HG03378 (cell line): ENCODE results near the gene SCLY.

Experiments used
- ATAC-seq: cut with Tn5 transposase; IDR thresholded peaks from one replicate; pipeline ENCODE4 v1.9.1; 2021; ENCODE audit warnings: mild to moderate bottlenecking, moderate library complexity; ENCODE audit not compliant: unreplicated experiment

The SCLY gene

DNA sequence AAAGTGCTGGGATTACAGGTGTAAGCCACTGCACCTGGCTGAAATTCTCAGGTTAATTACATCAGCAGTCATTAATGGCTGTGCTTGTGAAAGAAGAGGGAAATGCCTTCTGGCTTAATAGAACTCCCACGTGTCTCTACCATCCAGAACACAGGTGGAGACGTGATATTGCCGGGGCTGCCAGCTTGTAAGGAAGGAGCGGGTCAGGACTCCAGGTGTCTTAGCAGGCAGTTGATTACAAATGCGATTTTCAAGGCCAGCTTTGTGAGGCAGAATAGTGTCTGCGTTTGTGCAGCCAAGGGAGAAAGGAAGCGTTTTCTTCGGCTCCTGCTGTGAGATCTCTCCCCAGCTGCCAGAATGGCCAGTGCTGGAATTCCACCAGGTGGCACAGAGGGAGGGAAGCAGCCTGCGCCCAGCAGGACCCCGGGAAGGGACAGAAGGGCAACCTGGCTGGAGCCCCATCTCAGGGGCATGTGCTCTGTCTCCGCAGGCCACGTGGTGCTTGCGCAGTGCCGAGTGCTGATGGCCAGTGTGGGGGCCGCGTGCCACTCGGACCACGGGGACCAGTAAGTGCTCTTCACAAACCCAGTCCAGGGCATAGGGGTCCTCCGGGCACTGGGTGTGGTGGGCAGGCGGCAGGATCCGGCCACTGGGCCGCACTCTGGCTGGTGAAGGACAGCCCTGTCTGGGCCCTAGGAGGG, 35.7 kb downstream of the SCLY start:
- no peak for ATAC-seq

GRCh38 chr2:238097201-238097987, 36.6 kb downstream of the SCLY start:
- no peak for ATAC-seq

- no peak for ATAC-seq
Observed at GRCh38 chr2:238097988-238098871, 37.4 kb downstream of the SCLY start.

DNA sequence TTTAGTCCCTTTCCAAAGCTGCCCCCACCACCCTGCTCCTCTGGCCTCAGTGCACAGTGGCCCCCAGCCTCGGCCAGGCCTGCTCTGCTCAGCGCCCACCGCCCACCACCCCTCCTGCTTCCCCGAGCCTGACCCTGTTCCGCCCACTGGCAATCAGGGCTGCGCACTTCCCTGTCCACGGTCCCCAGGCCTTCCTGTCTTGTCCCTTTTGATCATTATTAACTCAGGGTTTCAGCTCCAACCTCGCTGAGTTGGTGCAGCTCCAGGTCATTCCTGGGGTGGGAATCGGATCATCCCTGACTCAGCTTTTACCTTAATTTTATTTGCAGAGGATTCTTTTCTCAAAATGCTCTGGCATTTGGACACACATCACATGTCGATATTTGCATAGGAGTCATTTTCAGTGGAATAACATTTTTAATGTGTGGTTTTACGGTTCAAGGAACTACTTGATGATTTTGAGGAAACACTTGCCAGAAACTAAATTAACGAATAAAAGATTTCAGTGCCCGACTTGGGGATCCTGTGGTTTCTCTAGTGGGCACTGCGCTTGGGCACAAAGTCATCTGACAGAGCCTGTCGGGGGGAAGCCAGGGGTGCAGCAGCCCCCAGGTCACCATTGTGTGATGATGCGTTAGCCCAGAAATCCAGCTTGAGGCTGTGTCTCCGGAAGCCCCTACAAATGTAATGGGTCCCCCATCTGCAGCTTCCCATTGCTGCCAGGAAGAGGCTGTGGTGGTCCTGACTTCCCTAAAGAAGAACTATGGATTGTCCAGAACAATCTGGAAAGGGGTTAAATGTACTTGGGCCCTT, 38.3 kb downstream of the SCLY start:
- ATAC-seq: no peak

DNA sequence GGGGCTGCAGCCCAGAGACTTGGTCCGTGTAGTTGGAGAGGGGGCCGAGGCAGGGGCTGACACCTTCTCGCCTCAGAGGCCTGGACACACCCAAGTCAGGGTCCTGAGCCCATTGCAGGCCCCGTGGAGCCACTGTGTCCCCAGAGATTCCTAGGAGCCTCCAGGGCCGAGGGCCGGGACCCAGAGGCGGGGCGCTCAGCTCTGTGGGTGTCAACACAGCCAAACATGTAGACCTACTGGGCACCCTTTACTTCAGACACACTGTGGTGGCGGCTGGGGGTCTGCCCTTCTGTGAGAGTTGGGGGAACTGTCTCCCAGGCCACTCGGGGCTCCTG, 38.9 kb downstream of the SCLY start:
- no peak for ATAC-seq

DNA sequence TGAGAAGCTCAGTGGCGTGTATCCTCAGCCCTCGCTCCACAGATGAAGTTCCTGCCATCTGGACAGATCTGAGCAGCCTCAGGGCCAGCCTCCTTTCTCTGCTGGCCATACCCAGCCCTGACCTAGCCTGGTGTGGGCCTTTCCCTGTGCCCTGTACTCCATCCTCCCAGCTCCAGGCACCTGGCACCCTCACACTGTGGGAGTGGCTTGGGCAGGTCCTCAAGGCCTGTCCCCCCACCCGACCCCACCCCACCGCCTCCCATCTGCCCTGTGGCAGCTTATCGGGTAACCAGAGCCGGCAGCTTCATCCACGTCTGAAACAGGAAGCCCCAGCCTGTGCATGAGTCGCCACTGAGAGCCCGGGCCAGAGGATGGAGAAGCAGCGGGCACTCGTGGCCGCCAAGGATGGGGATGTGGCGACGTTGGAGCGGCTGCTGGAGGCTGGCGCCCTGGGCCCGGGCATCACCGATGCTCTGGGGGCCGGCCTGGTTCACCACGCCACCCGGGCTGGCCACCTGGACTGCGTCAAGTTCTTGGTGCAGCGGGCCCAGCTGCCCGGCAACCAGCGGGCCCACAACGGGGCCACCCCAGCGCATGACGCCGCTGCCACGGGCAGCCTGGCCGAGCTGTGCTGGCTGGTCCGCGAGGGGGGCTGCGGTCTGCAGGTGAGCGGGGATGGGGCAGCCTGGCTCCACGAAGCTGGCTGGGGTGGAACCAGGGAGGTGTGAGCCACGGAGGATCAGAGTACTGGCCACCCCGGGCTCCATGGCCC, 39.4 kb downstream of the SCLY start, which contains the start of gene ESPNL:
ESPNL (plus strand) TSS at position 292 of the 772 bp plus-strand sequence; CDS start at position 372, 80 bp downstream.
- ATAC-seq: no peak

GRCh38 chr2:238100821-238101771, 40.3 kb downstream of the SCLY start:
- ATAC-seq: no peak

DNA sequence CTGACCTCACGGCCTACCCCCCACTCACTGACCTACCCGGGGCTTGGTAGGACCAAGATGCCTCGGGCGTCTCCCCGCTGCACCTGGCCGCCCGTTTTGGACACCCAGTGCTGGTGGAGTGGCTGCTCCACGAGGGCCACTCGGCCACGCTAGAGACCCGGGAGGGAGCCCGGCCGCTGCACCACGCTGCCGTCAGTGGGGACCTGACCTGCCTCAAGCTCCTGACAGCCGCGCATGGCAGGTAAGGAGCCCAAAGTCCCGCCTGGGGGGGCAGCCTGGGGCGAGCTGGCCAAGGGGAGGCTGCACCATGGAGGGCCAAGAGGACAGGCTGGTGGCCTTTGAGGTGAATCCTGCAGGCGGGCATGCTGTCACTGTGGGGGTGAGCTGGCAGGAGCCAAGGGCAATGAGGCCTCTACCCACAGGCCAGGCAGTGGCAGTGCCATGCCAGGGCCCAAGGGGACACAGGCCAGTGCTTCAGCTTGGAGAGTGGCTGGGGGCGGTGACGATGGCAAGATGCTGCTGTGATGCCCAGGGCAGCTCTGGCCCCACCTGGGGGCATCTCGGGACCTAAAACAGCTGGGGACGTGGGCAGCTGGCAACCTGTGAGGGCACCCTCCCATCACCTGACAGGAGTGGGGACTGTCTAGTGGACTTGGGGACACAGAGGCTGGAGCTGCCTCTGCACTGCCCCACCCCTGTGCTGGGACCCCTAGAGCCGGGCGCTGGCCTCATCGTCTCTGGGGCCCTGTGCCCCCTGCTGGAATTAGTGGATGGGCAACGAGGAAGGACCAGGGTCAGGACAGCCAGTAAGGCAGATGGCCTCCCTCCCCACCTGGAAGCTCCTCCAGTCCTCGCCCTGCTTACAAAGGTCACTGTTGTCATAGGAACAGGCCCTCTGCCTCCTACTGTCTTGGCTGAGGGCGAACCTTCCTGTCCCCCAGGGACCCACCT, 41.4 kb downstream of the SCLY start:
- no peak for ATAC-seq

- ATAC-seq: no peak
Observed at GRCh38 chr2:238102865-238103264, 42.1 kb downstream of the SCLY start.

GRCh38 chr2:238103465-238104225, 42.8 kb downstream of the SCLY start:
- no peak for ATAC-seq

DNA sequence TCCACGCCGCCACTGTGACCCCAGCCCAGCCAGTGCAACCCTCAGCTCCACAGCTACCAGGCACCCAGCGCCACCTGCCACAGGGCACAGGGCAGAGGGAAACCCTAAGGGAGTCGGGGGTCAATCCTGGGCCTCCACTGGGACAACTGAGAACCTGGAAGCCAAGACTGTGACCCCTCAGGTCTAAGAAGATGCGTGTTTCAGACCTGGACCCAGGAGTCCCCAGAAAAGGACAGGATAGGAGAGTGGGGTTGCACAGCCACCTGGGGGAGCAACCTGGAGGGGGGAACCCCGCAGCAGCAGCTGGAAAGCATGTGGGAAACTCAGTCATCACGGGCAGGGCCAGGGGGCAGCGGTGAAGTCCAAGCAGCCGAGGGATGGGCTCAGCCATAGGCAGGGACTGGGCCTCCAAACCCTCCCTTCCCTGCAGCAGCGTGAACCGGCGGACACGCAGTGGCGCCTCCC, 43.5 kb downstream of the SCLY start:
- no peak for ATAC-seq

DNA sequence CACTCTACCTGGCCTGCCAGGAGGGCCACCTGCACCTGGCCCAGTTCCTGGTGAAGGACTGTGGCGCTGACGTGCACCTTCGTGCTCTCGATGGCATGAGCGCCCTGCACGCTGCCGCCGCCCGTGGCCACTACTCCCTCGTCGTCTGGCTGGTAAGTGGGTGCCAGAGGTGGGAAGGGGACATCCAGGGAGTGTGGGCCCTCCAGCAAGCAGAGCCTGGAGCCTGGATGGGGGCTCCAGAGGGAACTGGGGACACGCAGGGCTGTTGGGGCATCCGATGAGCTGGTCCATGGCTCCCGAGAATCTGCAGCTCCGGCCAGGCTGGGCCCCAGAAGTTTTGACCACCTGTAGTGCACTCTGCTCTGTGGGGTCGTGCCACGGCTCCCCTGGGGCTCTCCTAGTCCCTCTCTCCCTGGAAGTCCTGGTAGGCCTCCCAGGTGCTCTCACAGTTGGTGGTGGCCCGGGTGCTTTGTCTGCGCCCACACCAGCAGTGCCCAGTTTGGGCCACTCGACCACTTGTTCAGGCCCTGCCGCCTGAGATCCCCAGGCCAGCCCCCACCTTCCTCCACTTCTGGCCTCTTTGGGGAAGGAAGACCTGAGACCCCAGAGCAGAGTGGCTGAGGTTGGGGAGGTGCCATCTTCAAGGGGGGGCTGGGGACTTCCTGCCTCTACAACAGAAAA, 44.0 kb downstream of the SCLY start:
- no peak for ATAC-seq

- ATAC-seq: no peak
Observed at GRCh38 chr2:238105506-238106338, 44.9 kb downstream of the SCLY start.

- no peak for ATAC-seq
Observed at GRCh38 chr2:238106339-238106697, 45.5 kb downstream of the SCLY start.
